DOHH2 (cell line): ENCODE measurements around the gene SYNE1.

Experiments used
- CTCF ChIP-seq: fragments of 200-600 bp; sonication (generic); IDR thresholded peaks from one replicate; pipeline ENCODE4 v1.5.1; 2014; ENCODE audit warnings: antibody characterized with exemption, mild to moderate bottlenecking, low read depth, low read length; ENCODE audit not compliant: poor library complexity, severe bottlenecking
- EZH2phosphoT487 ChIP-seq: fragments of 200-600 bp; sonication (generic); IDR thresholded peaks from 2 replicates; pipeline ENCODE4 v1.6.1; 2017; ENCODE audit warnings: borderline replicate concordance, mild to moderate bottlenecking, antibody characterized with exemption, low read length, moderate library complexity, mixed read lengths

- TF ChIP-seq CTCF (peak; percentile 46), EZH2phosphoT487 (no peak)
Observed at GRCh38 chr6:152267967-152268845, 369.0 kb downstream of the SYNE1 start.
